Activated T-cell treated with anti-CD3 and anti-CD28 coated beads for 4 hours (primary cell): ENCODE data around the gene MRTFA.

Experiments
- DNase-seq: peaks from one replicate; pipeline ENCODE4 v3.0.0-alpha.2; 2020

Gene MRTFA

GRCh38 chr22:40485813-40486667 lies 150.5 kb downstream of the MRTFA start:
- no peak for DNase-seq

- no peak for DNase-seq
Observed at GRCh38 chr22:40484906-40485669, 151.4 kb downstream of the MRTFA start.

GRCh38 chr22:40482886-40483285 lies 153.6 kb downstream of the MRTFA start:
- DNase-seq: no peak

GRCh38 chr22:40482391-40482790 lies 154.1 kb downstream of the MRTFA start:
- DNase-seq: no peak

- no peak for DNase-seq
Observed at GRCh38 chr22:40480996-40481395, 155.5 kb downstream of the MRTFA start.

- DNase-seq: no peak
Observed at GRCh38 chr22:40479887-40480538, 156.5 kb downstream of the MRTFA start.

GRCh38 chr22:40479126-40479800 lies 157.3 kb downstream of the MRTFA start:
- DNase-seq: no peak

- no peak for DNase-seq
Observed at GRCh38 chr22:40478338-40479125, 158.0 kb downstream of the MRTFA start.

- DNase-seq: no peak
Observed at GRCh38 chr22:40477683-40478337, 158.7 kb downstream of the MRTFA start.

GRCh38 chr22:40476341-40476740 lies 160.2 kb downstream of the MRTFA start:
- DNase-seq: no peak

- no peak for DNase-seq
Observed at GRCh38 chr22:40473703-40474102, 162.8 kb downstream of the MRTFA start.

GRCh38 chr22:40472579-40472978 lies 163.9 kb downstream of the MRTFA start:
- DNase-seq: no peak

GRCh38 chr22:40472051-40472450 lies 164.5 kb downstream of the MRTFA start:
- DNase-seq: no peak

GRCh38 chr22:40469181-40469580 lies 167.3 kb downstream of the MRTFA start:
- no peak for DNase-seq

GRCh38 chr22:40468616-40469015 lies 167.9 kb downstream of the MRTFA start:
- no peak for DNase-seq

GRCh38 chr22:40466976-40467375 lies 169.5 kb downstream of the MRTFA start:
- no peak for DNase-seq

GRCh38 chr22:40463683-40464082 lies 172.8 kb downstream of the MRTFA start:
- DNase-seq: peak; percentile 24

- DNase-seq: peak; percentile 12
Observed at GRCh38 chr22:40463017-40463631, 173.4 kb downstream of the MRTFA start.

- DNase-seq: no peak
Observed at GRCh38 chr22:40462195-40462984, 174.1 kb downstream of the MRTFA start.

- no peak for DNase-seq
Observed at GRCh38 chr22:40453671-40454070, 182.8 kb downstream of the MRTFA start.
